Measurements from ENCODE around the gene LRG1.

DNA sequence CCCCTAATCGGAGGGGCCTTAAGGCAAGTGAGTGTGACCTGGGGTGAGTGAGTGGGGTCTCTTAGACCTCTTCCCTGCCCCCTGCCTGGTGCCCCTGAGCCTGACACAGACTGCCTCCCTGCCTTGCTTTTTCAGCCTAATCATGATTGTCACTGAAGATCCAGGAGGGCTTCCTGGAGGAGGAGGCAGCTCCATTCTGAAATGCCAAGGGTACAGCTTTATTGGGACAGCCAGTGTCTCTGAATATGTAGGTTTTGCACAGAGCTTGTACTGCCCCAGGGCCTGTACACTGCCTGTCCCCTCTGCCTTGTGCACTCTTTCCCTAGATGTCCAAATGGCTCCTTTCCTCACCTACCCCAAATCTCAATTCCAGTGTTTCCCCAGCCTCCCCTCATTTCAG, 45.7 kb upstream of the LRG1 start:
- TF ChIP-seq TAF1 (IDR thresholded peaks at IDR 0.05; ENCODE audit: borderline replicate concordance, insufficient read depth, low read length) (no peak), REST (IDR thresholded peaks at IDR 0.05; ENCODE audit: insufficient read depth in 1 of 2, low read depth in 2 of 2, low read length in 2 of 2) (no peak), POLR2AphosphoS5 (IDR thresholded peaks at IDR 0.05; ENCODE audit: low read depth, low read length) (no peak), SIN3A (IDR thresholded peaks at IDR 0.05; ENCODE audit: borderline replicate concordance, insufficient read depth, low read length) (no peak), FOXP2 (optimal IDR thresholded peaks at IDR 0.05; ENCODE audit: borderline replicate concordance, extremely low read depth, extremely low read length, insufficient read depth) (no peak)

Measured in PFSK-1 (cell line).